ENCODE results near the gene TM9SF1. TPM values are rescaled to one million over a fixed set of nuclear protein-coding genes. Genes with fewer than 3 reads are reported as not detected.

TM9SF1 gene
- total and polyA plus RNA-seq, 2 experiments from 2014 or later, result 12.6 to 27.5 TPM

GRCh38 chr14:24213866-24214662 is 18.8 kb upstream of the TM9SF1 start (continued):
- TF ChIP-seq ETS1 (IDR thresholded peaks at IDR 0.05), result no peak
- TF ChIP-seq CTCF (conservative IDR thresholded peaks at IDR 0.05; ENCODE audit: low read depth in 2 of 2), result no peak
- TF ChIP-seq ZNF114 (CRISPR knock-in tag; IDR thresholded peaks at IDR 0.05), result no peak
- TF ChIP-seq JUNB (IDR thresholded peaks at IDR 0.05; ENCODE audit: unreplicated experiment), result no peak
- no peak for TF ChIP-seq CREB1 (CRISPR knock-in tag; IDR thresholded peaks at IDR 0.05; ENCODE audit: low read depth)

DNA sequence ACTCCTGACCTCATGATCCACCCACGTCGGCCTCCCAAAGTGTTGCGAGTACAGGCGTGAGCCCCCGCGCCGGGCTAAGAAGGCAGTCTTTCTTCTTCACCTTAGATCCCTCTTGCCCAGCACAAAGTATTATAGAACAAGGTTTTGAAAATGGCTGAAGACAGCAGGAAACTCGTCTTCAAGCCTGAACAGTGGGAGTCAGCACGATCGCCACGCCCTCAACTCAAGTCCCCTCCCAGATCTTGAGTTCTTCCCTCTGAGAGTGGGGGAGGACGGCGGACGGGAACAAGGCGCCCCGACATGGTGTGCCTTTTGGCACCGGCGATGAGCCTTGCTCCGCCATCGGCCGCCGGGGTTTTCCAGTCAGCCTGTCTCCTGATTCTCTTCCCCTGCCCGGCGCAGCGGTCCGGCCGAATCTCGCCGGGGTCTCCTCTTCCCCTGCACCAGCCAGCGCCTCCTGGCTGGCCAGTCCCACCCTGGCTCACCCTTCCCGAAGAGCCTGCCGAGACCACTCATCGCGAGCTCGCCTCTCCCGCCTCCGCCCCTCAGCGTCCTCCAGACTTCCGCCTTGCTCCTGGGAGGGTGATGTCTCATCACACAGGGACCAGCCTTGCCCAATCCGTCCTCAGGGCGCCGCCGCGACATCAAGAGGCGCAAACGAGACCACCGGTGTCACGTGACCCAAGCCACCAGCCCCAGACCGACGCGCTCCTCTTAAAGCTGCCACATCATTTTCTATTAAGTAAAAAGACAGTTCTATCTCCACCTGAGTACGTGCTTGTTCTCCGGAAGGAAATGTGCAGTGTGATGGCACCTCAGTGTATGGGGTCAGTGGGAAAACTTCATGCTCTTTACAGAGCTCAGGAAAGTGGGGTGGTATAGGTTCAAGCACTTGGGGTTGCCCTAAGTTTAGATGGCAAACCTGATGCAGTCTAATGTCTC is 18.0 kb upstream of the TM9SF1 start, which contains the start of gene CHMP4A:
TSS of gene CHMP4A (minus strand) at position 565 of the 942 bp plus-strand sequence. CDS start at position 516, 49 bp downstream.
- no peaks in the 10 kb centered on the region for H3K27me3 ChIP-seq (ENCODE audit: insufficient read depth)
- peak within 1 kb of the TSS; percentile 16; the same call in 1 of the 2 replicates for H2AFZ ChIP-seq
- H4K20me1 ChIP-seq (replicated peaks; ENCODE audit: insufficient read depth), result no peaks in the 10 kb centered on the region; the same call in 1 of the 2 replicates
- H3F3A ChIP-seq (replicated peaks; ENCODE audit: low read depth), result peaks cover 28% of the 10 kb centered on the region
- DNase-seq (ENCODE audit: low spot score) (peak; percentile 99), ATAC-seq (peak; percentile 90)
- Mint-ChIP-seq H3K27me3 (ENCODE audit: insufficient read depth, low read depth, poor library complexity) (peaks cover 19% of the 10 kb centered on the region), H3K4me3 (peak within 1 kb of the TSS; percentile 93), H3K4me1 (peaks cover 19% of the 10 kb centered on the region), H3K36me3 (ENCODE audit: low read depth) (peaks cover 55% of the 10 kb centered on the region), H3K9me3 (peaks cover 3% of the 10 kb centered on the region; the same call in 2 of the 3 replicates), H3K27ac (peak within 1 kb of the TSS; percentile 99)
- peaks cover 5% of the 10 kb centered on the region for H3K36me3 ChIP-seq (ENCODE audit: insufficient read depth)
- H3K4me2 ChIP-seq, result peak within 1 kb of the TSS; percentile 81
- no peaks in the 10 kb centered on the region; the same call in 1 of the 2 replicates for H3K79me2 ChIP-seq (replicated peaks; ENCODE audit: insufficient read depth)
- no peaks in the 10 kb centered on the region for H3K9me2 ChIP-seq (ENCODE audit: insufficient read depth)
- H3K4me3 ChIP-seq, result peak within 1 kb of the TSS; percentile 83
- H3K4me1 ChIP-seq (ENCODE audit: insufficient read depth), result peaks cover 16% of the 10 kb centered on the region
- H3K27ac ChIP-seq (ENCODE audit: low read depth), result peak within 1 kb of the TSS; percentile 100
- no peak; the same call in 1 of the 2 replicates for TF ChIP-seq NANOG (IDR thresholded peaks at IDR 0.05; ENCODE audit: borderline replicate concordance)
- no peak for TF ChIP-seq ZNF114 (CRISPR knock-in tag; IDR thresholded peaks at IDR 0.05)
- 0 out of 4 replicates have a peak, but pooled peaks of 1 of the 2 experiments have one; percentile 9 for TF ChIP-seq CTCF (conservative IDR thresholded peaks at IDR 0.05; ENCODE audit: low read depth in 2 of 2)
- TF ChIP-seq ZNF462 (CRISPR knock-in tag; IDR thresholded peaks at IDR 0.05), result no peak
- peak; percentile 62; the same call in 1 of the 2 replicates for TF ChIP-seq ETS1 (IDR thresholded peaks at IDR 0.05)

Data from GM23338 (cell line).